AG10803 (cell line): Measurements from ENCODE around the gene TNS1.

Source experiments
- DNase-seq: peaks from one replicate; pipeline ENCODE4 v3.0.0; 2010; ENCODE audit warnings: low read depth
- H3K4me3 ChIP-seq: 2 replicates; pipeline ENCODE4 v1.5.1; 2011; ENCODE audit warnings: mild to moderate bottlenecking, low read length, control low read depth
- CTCF ChIP-seq: conservative IDR thresholded peaks from 2 replicates; pipeline ENCODE4 v1.5.1; 2011; ENCODE audit warnings: mild to moderate bottlenecking, low read length, control low read depth, inconsistent platforms

TNS1 gene

GRCh38 chr2:217827430-217828201 is 175.2 kb downstream of the TNS1 start:
- H3K4me3 ChIP-seq, result no peak overlapping the region
- DNase-seq, result peak; percentile 36
- TF ChIP-seq CTCF, result no peak

GRCh38 chr2:217826991-217827390 is 175.8 kb downstream of the TNS1 start:
- TF ChIP-seq CTCF, result no peak
- DNase-seq, result no peak
- no peak overlapping the region for H3K4me3 ChIP-seq

- H3K4me3 ChIP-seq, result no peak overlapping the region
- no peak for TF ChIP-seq CTCF
- DNase-seq, result peak; percentile 51
These were observed 176.3 kb downstream of the TNS1 start for GRCh38 chr2:217826520-217826919.

GRCh38 chr2:217825469-217826235 is 177.1 kb downstream of the TNS1 start:
- H3K4me3 ChIP-seq, result no peak overlapping the region
- TF ChIP-seq CTCF, result no peak
- no peak for DNase-seq

- TF ChIP-seq CTCF, result no peak
- no peak for DNase-seq
- no peak overlapping the region for H3K4me3 ChIP-seq
These were observed 178.6 kb downstream of the TNS1 start for GRCh38 chr2:217824223-217824622.

- no peak for DNase-seq
- H3K4me3 ChIP-seq, result no peak overlapping the region
- TF ChIP-seq CTCF, result no peak
These were observed 179.2 kb downstream of the TNS1 start for GRCh38 chr2:217823626-217824025.
